HEK293T (cell line): ENCODE data around the gene ZNF236.

ENCODE experiments used
- CTCF ChIA-PET: fragments of 350-600 bp; formaldehyde crosslinking; extraction: SDS; loops from one replicate; lab custom pipeline; 2021; ENCODE audit warnings: antibody characterized with exemption, inconsistent platforms; lab: Yijun Ruan, JAX
- POLR2A ChIA-PET: fragments of 350-600 bp; formaldehyde crosslinking; extraction: SDS; loops from one replicate; lab custom pipeline; 2020; ENCODE audit warnings: antibody characterized with exemption, inconsistent platforms; lab: Yijun Ruan, JAX
- DNase-seq: peaks from one replicate; pipeline ENCODE4 v3.0.0; 2012; ENCODE audit warnings: mixed read lengths; ENCODE audit errors: extremely low spot score
- ARNT ChIP-seq: fragments of 450-650 bp; IDR thresholded peaks from 2 replicates; pipeline ENCODE4 v1.6.1; 2017; ENCODE audit warnings: mild to moderate bottlenecking
- BHLHE40 ChIP-seq: fragments of 450-650 bp; IDR thresholded peaks from 2 replicates; pipeline ENCODE4 v1.6.1; 2016; ENCODE audit warnings: mild to moderate bottlenecking, moderate library complexity, borderline replicate concordance
- CTBP1 ChIP-seq: fragments of 450-650 bp; IDR thresholded peaks from 2 replicates; pipeline ENCODE4 v1.6.1; 2016; ENCODE audit warnings: borderline replicate concordance
- ELF4 ChIP-seq: fragments of 450-650 bp; IDR thresholded peaks from 2 replicates; pipeline ENCODE4 v1.6.1; 2017; ENCODE audit warnings: antibody characterized with exemption
- FOXA1 ChIP-seq: fragments of 450-650 bp; IDR thresholded peaks from 2 replicates; pipeline ENCODE4 v1.6.1; 2016; ENCODE audit warnings: mild to moderate bottlenecking
- FOXK2 ChIP-seq: fragments of 450-650 bp; IDR thresholded peaks from 2 replicates; pipeline ENCODE4 v1.6.1; 2016; ENCODE audit warnings: mild to moderate bottlenecking
- FOXM1 ChIP-seq: fragments of 450-650 bp; IDR thresholded peaks from 2 replicates; pipeline ENCODE4 v1.6.1; 2017; ENCODE audit warnings: mild to moderate bottlenecking, borderline replicate concordance
- HDGF ChIP-seq: fragments of 450-650 bp; IDR thresholded peaks from 2 replicates; pipeline ENCODE4 v1.6.1; 2017; ENCODE audit warnings: antibody characterized with exemption, borderline replicate concordance
- L3MBTL2 ChIP-seq: fragments of 450-650 bp; conservative IDR thresholded peaks from 2 replicates; pipeline ENCODE4 v1.6.1; 2016; ENCODE audit warnings: mild to moderate bottlenecking
- LEF1 ChIP-seq: fragments of 450-650 bp; IDR thresholded peaks from 2 replicates; pipeline ENCODE4 v1.6.1; 2017; ENCODE audit warnings: mild to moderate bottlenecking, borderline replicate concordance
- NFRKB ChIP-seq: fragments of 450-650 bp; IDR thresholded peaks from 2 replicates; pipeline ENCODE4 v1.6.1; 2016; ENCODE audit warnings: mild to moderate bottlenecking, moderate library complexity
- SP1 ChIP-seq: fragments of 450-650 bp; IDR thresholded peaks from 2 replicates; pipeline ENCODE4 v1.6.1; 2017
- SUZ12 ChIP-seq: fragments of 450-650 bp; IDR thresholded peaks from 2 replicates; pipeline ENCODE4 v1.6.1; 2016; ENCODE audit warnings: mild to moderate bottlenecking
- TARDBP ChIP-seq: fragments of 450-650 bp; IDR thresholded peaks from 2 replicates; pipeline ENCODE4 v1.6.1; 2016
- ZNF384 ChIP-seq: fragments of 450-650 bp; IDR thresholded peaks from 2 replicates; pipeline ENCODE4 v1.6.1; 2016
- TF ChIP-seq, protein P1 (sequence below): fragments of 450-650 bp; IDR thresholded peaks from 2 replicates; pipeline ENCODE4 v1.6.1; 2016

ZNF236 gene

GRCh38 chr18:76819411-76820136, 2.8 kb upstream of the ZNF236 start:
- ChIA-PET CTCF (interaction anchor here (0.6 to 1.3 kb wide), 3 partner anchors 14 to 141 kb away, joined by 3 to 4 read pairs (median 3); no protein-coding TSS in a partner anchor), POLR2A (no interaction called here)
- no peak for DNase-seq
- TF ChIP-seq ZNF384 (no peak), TARDBP (no peak), FOXM1 (no peak), SUZ12 (no peak), FOXA1 (no peak), LEF1 (no peak), CTBP1 (no peak), ELF4 (no peak), BHLHE40 (no peak)
- TF ChIP-seq, protein P1, sequence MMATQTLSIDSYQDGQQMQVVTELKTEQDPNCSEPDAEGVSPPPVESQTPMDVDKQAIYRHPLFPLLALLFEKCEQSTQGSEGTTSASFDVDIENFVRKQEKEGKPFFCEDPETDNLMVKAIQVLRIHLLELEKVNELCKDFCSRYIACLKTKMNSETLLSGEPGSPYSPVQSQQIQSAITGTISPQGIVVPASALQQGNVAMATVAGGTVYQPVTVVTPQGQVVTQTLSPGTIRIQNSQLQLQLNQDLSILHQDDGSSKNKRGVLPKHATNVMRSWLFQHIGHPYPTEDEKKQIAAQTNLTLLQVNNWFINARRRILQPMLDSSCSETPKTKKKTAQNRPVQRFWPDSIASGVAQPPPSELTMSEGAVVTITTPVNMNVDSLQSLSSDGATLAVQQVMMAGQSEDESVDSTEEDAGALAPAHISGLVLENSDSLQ = no peak

- DNase-seq = no peak
- ChIA-PET POLR2A (interaction anchor here (0.6 to 1.3 kb wide), 4 partner anchors 8 to 21 kb away, joined by 3 read pairs; no protein-coding TSS in a partner anchor), CTCF (no interaction called here)
- TF ChIP-seq SUZ12 = no peak
- no peak for TF ChIP-seq L3MBTL2
- TF ChIP-seq ZNF384 = no peak
- no peak for TF ChIP-seq CTBP1
- TF ChIP-seq HDGF = no peak
- no peak for TF ChIP-seq BHLHE40
- no peak for TF ChIP-seq FOXM1
- TF ChIP-seq, protein P1 = no peak
- TF ChIP-seq ARNT = no peak
- TF ChIP-seq FOXA1 = no peak
- no peak for TF ChIP-seq ELF4
- TF ChIP-seq TARDBP = no peak
- no peak for TF ChIP-seq SP1
- no peak for TF ChIP-seq LEF1
- TF ChIP-seq NFRKB = no peak
- TF ChIP-seq FOXK2 = no peak
Measured at GRCh38 chr18:76821356-76821874, 942 bp upstream of the ZNF236 start.

DNA sequence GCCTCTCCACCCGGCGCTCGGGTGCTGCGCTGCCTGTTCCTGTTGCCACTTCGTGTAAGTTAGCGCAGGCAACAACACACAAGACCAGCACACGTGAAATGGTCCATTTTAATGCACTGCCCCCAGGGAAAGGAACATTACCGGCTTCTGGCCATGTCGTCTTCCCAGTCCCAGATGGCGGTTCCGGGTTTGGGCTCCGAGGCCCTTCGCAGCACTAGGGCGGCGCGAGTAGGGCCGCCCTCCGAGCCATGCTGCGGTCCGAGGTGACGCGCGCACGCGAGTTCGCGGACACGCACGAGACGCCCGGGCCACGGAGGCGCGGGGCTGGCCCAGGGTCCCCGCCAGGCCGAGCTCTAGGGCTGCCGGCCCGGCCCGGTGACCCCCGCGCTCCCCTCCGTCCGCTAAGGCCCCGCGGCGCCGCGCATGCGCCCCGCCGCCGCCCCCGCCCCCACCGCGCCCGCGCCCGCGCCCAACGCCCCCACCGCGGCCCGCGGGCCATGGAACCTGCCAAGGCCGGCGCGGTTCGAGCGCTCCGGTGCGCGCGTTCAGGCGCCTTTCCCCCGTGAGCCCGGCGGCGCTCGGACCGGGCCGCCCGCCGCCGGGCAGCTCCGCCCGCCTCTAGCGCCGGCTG, 367 bp upstream of the ZNF236 start:
- ChIA-PET CTCF (no interaction called here), POLR2A (interaction anchor here (0.6 to 1.3 kb wide), 2 partner anchors 14 to 19 kb away, joined by 3 read pairs; no protein-coding TSS in a partner anchor)
- DNase-seq = peak; percentile 56
- TF ChIP-seq ZNF384 (no peak), HDGF (no peak), BHLHE40 (no peak), LEF1 (no peak), L3MBTL2 (no peak), FOXM1 (no peak), CTBP1 (no peak)
- TF ChIP-seq, protein P1 = no peak

DNA sequence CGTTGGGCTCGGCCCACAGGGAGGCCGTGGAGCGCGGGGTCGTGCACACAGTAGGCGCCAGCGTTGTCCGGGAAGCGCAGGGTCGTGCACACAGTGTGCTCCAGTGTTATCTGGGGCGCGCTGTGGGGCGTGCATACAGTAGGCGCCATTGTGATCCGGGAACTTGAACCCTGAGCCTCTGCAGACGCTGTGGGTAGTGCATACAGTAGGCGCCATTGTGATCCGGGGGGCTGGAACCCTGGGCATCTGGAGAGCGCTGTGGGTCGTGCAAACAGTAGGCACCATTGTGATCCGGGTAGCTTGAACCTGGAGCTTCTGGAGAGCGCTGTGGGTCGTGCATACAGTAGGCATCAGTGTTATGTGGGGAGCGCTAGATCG, 793 bp downstream of the ZNF236 start:
- TF ChIP-seq SUZ12 (no peak), FOXM1 (no peak), NFRKB (no peak), SP1 (no peak), BHLHE40 (no peak), ARNT (no peak), TARDBP (no peak), FOXK2 (no peak), ELF4 (no peak), HDGF (no peak)
- ChIA-PET CTCF (interaction anchor here (0.6 kb wide), 1 partner anchor 23 kb away, joined by 4 read pairs; no protein-coding TSS in a partner anchor), POLR2A (interaction anchor here (0.6 kb wide), 1 partner anchor 69 kb away, joined by 3 read pairs; no protein-coding TSS in a partner anchor)
- DNase-seq = no peak

DNA sequence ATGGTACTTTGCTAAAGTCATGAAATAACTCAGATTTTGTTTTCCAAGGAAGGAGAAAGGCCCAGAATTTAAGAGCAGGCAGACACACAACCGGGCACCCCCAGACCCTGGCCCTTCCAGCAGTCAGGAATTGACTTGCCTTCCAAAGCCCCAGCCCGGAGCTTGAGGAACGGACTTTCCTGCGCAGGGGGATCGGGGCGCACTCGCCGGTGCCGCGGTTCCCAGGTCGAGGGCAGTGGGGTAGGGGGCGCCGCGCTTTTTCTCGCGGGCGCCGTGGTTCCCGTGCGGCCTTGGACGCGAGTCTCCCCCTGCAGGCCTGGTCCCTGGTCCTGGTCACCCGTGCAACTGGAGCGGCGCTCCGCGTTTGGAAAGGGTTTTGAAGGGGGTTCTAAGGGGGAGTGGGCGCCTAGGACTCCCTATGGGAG, 1.2 kb downstream of the ZNF236 start:
- CTCF ChIA-PET = interaction anchor here (1.0 kb wide), 1 partner anchor 22 kb away, joined by 3 read pairs; no protein-coding TSS in a partner anchor
- POLR2A ChIA-PET = interaction anchor here (0.6 kb wide), 1 partner anchor 69 kb away, joined by 3 read pairs; no protein-coding TSS in a partner anchor
- TF ChIP-seq NFRKB (no peak), ZNF384 (no peak), ARNT (no peak), TARDBP (no peak), LEF1 (no peak), FOXK2 (no peak), FOXA1 (no peak), HDGF (no peak), SP1 (no peak), FOXM1 (no peak), CTBP1 (no peak), BHLHE40 (no peak), L3MBTL2 (no peak), ELF4 (no peak)
- TF ChIP-seq, protein P1 = no peak
- DNase-seq = no peak
